ENCODE measurements around the gene ETV1. TPM values are rescaled to one million over a fixed set of nuclear protein-coding genes. Genes with fewer than 3 reads are reported as not detected.

ETV1 gene
- total RNA-seq, 1 experiment from 2014 or later: 68.5 TPM

DNA sequence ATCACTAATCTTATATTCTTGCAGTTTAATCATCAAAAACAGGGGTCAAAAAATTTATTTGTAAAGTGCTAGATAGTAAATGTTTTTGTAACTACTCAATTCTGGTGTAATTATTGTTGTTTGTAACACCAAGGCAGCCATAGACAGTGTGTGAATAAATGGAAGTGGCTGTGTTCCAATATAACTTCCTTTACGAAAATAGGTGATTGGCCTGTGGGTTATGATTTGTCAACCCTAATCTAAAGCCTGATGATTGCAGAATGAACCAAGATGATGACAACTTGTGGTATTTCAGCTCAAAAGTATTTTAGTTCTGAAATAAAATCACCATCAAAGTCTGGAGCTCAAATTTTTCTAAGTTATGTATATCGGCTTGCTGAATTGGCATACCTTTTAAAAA is 34.4 kb upstream of the ETV1 start:
- no peak overlapping the region for H4K8ac ChIP-seq (replicated peaks; ENCODE audit: insufficient read length, low read depth, low read length)
- no peak overlapping the region for H4K5ac ChIP-seq (ENCODE audit: insufficient read length, low read depth, low read length)
- Mint-ChIP-seq H3K9me3 (no peaks in the 10 kb centered on the region), H3K36me3 (ENCODE audit: insufficient read depth in 1 of 3, low read depth in 3 of 3) (no peaks in the 10 kb centered on the region; a peak in 1 of 7 replicates), H3K4me1 (0 out of 4 replicates have a peak, but pooled peaks cover 0 to 3% of the 10 kb centered on the region in 2 experiments), H3K27ac (no peak overlapping the region), H3K4me3 (no peak overlapping the region), H3K27me3 (ENCODE audit: low read depth) (no peaks in the 10 kb centered on the region)
- H2BK15ac ChIP-seq (ENCODE audit: low read depth, low read length): no peak overlapping the region
- H3K14ac ChIP-seq (ENCODE audit: insufficient read depth, low read length): no peak overlapping the region
- H3K23me2 ChIP-seq (ENCODE audit: insufficient read length, low read depth, low read length, poor library complexity, severe bottlenecking): no peaks in the 10 kb centered on the region
- DNase-seq: no peak
- no peaks in the 10 kb centered on the region for H3K9me3 ChIP-seq (ENCODE audit: control insufficient read depth, low read depth, low read length)
- TF ChIP-seq, protein P1, sequence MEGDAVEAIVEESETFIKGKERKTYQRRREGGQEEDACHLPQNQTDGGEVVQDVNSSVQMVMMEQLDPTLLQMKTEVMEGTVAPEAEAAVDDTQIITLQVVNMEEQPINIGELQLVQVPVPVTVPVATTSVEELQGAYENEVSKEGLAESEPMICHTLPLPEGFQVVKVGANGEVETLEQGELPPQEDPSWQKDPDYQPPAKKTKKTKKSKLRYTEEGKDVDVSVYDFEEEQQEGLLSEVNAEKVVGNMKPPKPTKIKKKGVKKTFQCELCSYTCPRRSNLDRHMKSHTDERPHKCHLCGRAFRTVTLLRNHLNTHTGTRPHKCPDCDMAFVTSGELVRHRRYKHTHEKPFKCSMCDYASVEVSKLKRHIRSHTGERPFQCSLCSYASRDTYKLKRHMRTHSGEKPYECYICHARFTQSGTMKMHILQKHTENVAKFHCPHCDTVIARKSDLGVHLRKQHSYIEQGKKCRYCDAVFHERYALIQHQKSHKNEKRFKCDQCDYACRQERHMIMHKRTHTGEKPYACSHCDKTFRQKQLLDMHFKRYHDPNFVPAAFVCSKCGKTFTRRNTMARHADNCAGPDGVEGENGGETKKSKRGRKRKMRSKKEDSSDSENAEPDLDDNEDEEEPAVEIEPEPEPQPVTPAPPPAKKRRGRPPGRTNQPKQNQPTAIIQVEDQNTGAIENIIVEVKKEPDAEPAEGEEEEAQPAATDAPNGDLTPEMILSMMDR (conservative IDR thresholded peaks at IDR 0.05): no peak
- no peak overlapping the region for H2BK5ac ChIP-seq (ENCODE audit: insufficient read length, low read length)
- no peaks in the 10 kb centered on the region for H4K20me1 ChIP-seq (ENCODE audit: control insufficient read depth, insufficient read depth, insufficient read length)
- H3K79me1 ChIP-seq (ENCODE audit: insufficient read depth, low read depth, low read length, poor library complexity, severe bottlenecking): no peaks in the 10 kb centered on the region
- no peak overlapping the region for H2AK5ac ChIP-seq (ENCODE audit: insufficient read length, low read length)
- no peak overlapping the region for H2BK20ac ChIP-seq (ENCODE audit: low read depth, low read length, poor library complexity, severe bottlenecking)
- no peak overlapping the region for H3K56ac ChIP-seq (ENCODE audit: insufficient read length, low read depth, low read length)
- no peaks in the 10 kb centered on the region for H3K4me1 ChIP-seq (ENCODE audit: insufficient read depth, low read length)
- no CpG with 5 or more reads among the region's 2 CpGs for WGBS (ENCODE audit: extremely low coverage, insufficient read length, low lambda C conversion rate)
- no peak overlapping the region for H2AFZ ChIP-seq (ENCODE audit: low read length)
- H3K23ac ChIP-seq (ENCODE audit: insufficient read length, low read depth, low read length): no peak overlapping the region
- no peak overlapping the region for H3T11ph ChIP-seq (ENCODE audit: low read length)
- H3K27ac ChIP-seq (ENCODE audit: insufficient read length, low read depth, low read length): no peak overlapping the region
- no peak overlapping the region for H3K4ac ChIP-seq (ENCODE audit: low read depth, low read length)
- H4K91ac ChIP-seq (ENCODE audit: insufficient read length, low read depth, low read length): no peak overlapping the region
- H3K27me3 ChIP-seq (ENCODE audit: insufficient read depth, low read length): no peaks in the 10 kb centered on the region
- H3K79me2 ChIP-seq (ENCODE audit: insufficient read depth, low read length): no peaks in the 10 kb centered on the region
- H2BK120ac ChIP-seq (ENCODE audit: low read depth, low read length, poor library complexity, severe bottlenecking): no peak overlapping the region
- no peak overlapping the region for H3K9ac ChIP-seq (ENCODE audit: extremely low read depth, insufficient read length, low read length)
- no peak overlapping the region for H3K4me2 ChIP-seq (ENCODE audit: insufficient read depth, insufficient read length, low read length)
- no peak overlapping the region for H3K18ac ChIP-seq (ENCODE audit: insufficient read length, low read depth, low read length)
- H2BK12ac ChIP-seq (ENCODE audit: insufficient read length, low read depth, low read length): no peak overlapping the region
